Esophagus squamous epithelium (tissue), 4 donors: ENCODE measurements around the gene NCKIPSD.

Experiments used
- POLR2A ChIP-seq, 4 donors: fragments of 450-650 bp; IDR thresholded peaks; one replicate each; pipeline ENCODE4 v1.6.1; 2017; ENCODE audit warnings: antibody characterized with exemption in 4 of 4, mild to moderate bottlenecking in 4 of 4, moderate library complexity in 3 of 4
- TF ChIP-seq, protein P1 (sequence below), 6 experiments: fragments of 450-650 bp in 4 of 6; fragments of 200-600 bp in 2 of 6; sonication (generic) in 2 of 6; IDR thresholded peaks; one replicate each; pipeline ENCODE4 v1.5.1; 2016 to 2019; ENCODE audit warnings: antibody characterized with exemption in 6 of 6, mild to moderate bottlenecking in 4 of 6, moderate library complexity in 4 of 6

DNA sequence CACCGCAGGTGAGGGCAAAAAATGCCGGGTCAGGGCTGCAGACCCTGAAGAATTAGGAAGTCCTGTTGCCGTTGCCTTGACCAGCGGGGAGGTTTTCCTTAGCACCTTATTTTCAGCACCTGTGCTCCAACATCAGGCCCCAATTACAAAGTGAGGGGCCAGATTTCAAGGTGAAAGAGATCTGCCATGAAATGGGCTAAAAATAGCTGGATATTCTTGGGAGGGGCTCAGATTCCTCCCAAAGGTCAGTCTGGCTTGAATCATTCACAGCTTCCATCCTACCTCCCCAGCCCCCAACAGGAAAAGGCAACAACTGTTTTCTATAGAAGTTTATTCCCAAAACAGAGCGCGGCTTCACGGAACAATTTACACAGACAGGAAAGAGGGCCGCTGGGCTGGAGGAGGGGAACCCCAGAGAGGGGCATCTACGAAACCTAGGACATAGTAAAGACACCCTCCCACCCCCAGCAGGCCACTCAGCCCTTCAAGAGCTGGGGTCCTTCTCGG is 49.5 kb downstream of the NCKIPSD start:
- TF ChIP-seq, protein P1, sequence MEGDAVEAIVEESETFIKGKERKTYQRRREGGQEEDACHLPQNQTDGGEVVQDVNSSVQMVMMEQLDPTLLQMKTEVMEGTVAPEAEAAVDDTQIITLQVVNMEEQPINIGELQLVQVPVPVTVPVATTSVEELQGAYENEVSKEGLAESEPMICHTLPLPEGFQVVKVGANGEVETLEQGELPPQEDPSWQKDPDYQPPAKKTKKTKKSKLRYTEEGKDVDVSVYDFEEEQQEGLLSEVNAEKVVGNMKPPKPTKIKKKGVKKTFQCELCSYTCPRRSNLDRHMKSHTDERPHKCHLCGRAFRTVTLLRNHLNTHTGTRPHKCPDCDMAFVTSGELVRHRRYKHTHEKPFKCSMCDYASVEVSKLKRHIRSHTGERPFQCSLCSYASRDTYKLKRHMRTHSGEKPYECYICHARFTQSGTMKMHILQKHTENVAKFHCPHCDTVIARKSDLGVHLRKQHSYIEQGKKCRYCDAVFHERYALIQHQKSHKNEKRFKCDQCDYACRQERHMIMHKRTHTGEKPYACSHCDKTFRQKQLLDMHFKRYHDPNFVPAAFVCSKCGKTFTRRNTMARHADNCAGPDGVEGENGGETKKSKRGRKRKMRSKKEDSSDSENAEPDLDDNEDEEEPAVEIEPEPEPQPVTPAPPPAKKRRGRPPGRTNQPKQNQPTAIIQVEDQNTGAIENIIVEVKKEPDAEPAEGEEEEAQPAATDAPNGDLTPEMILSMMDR (IDR thresholded peaks at IDR 0.05), result no peak
- no peak for TF ChIP-seq POLR2A (IDR thresholded peaks at IDR 0.05)
